AG04450 (cell line): ENCODE data around the gene KLF4. TPM values are rescaled to one million over a fixed set of nuclear protein-coding genes. Genes with fewer than 3 reads are reported as not detected.

Source experiments
- CTCF ChIA-PET: fragments of 300-600, 350-600 bp; formaldehyde crosslinking; extraction: SDS; loops from one replicate; lab custom pipeline; 2022; ENCODE audit warnings: antibody characterized with exemption, inconsistent platforms; lab: Charles Lee
- POLR2A ChIA-PET: fragments of 350-600 bp; formaldehyde crosslinking; extraction: SDS; loops from one replicate; lab custom pipeline; 2021; ENCODE audit warnings: antibody characterized with exemption, inconsistent platforms; lab: Yijun Ruan, JAX
- DNase-seq: peaks from one replicate; pipeline ENCODE4 v3.0.0-alpha.2; 2011; ENCODE audit warnings: low read depth, low spot score
- H3K27ac ChIP-seq: one replicate; pipeline ENCODE4 v1.5.1; 2012; ENCODE audit warnings: low read depth, low read length, control low read depth
- H3K27me3 ChIP-seq: one replicate; pipeline ENCODE4 v1.6.0; 2012; ENCODE audit warnings: low read length; ENCODE audit not compliant: control insufficient read depth, insufficient read depth
- H3K4me3 ChIP-seq: 2 replicates; pipeline ENCODE4 v1.5.1; 2011; ENCODE audit warnings: mild to moderate bottlenecking, low read depth, low read length, control low read depth
- H3K9me3 ChIP-seq: 2 replicates; pipeline ENCODE4 v1.5.1; 2012; ENCODE audit warnings: low read length; ENCODE audit not compliant: control insufficient read depth, insufficient read depth
- polyA plus RNA-seq: library from polyadenylated mRNA; depleted of rRNA; stranded (reverse); fragments of >200 nt; gene quantifications from 2 replicates; pipeline ENCODE4 v1.2.3, GENCODE V29; 2011
- TF ChIP-seq, protein P1 (sequence below): IDR thresholded peaks from 2 replicates; pipeline ENCODE4 v1.5.1; 2011; ENCODE audit warnings: low read depth, low read length, control low read depth, inconsistent platforms

The KLF4 gene
- polyA plus RNA-seq, 1 experiment, result 3.1 TPM

DNA sequence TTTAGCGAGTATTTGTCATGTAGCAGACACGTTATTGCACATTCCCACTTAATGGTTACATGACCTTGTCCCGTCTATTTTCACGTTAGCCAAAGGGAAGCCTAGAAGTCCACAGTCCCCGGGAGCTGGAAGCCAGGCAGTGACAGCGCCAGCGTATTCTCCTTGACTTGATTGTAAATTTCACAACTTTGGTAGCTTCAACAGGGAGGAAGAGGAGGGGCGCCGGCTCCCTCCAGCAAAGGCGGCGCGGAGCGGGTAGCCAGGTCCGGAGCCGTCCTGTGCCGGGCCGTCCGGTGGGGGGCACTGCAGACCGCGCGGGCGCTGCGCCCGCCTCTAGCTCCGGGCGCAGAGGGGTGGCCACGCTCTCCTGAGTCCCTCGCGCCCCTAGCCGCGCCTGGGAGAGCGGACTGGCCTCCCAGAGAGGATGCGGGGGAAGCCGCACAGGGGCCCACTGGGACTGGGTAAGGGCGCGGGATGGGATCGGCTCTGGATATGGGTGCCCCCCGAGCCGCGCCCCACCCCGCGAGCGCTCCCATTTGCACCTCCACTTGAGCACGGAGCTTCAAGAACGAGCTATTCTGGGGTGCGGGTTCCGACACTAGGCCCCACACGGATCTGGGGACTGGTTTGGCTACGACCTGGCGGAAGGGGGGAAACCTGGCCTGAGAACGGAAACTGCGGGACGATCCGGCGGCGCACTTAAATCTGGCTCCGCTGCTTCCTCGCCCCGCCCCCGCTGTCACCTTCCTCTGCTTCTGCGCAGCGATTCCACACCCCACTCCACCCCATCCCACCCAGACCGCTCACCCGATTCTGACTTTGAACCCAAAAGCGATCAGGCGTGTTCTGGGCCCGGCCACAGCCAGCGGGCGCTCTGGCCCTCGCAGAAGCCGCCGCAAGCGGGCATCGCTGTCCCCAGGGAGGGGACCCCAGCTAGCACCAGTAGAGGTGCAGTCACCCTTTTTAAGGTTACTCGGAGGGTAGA, 23.8 kb downstream of the KLF4 start:
- Histone ChIP-seq H3K27me3 (peaks cover 7% of the 10 kb centered on the region), H3K9me3 (no peaks in the 10 kb centered on the region; the same call in 1 of the 2 replicates), H3K4me3 (peak overlapping the region; percentile 66), H3K27ac (no peak overlapping the region)
- ChIA-PET CTCF (interaction anchor here (0.6 to 1.9 kb wide), 49 partner anchors 8 to 1449 kb away, joined by 3 to 60 read pairs (median 4); no protein-coding TSS in a partner anchor), POLR2A (no interaction called here)
- DNase-seq, result no peak
- TF ChIP-seq, protein P1, sequence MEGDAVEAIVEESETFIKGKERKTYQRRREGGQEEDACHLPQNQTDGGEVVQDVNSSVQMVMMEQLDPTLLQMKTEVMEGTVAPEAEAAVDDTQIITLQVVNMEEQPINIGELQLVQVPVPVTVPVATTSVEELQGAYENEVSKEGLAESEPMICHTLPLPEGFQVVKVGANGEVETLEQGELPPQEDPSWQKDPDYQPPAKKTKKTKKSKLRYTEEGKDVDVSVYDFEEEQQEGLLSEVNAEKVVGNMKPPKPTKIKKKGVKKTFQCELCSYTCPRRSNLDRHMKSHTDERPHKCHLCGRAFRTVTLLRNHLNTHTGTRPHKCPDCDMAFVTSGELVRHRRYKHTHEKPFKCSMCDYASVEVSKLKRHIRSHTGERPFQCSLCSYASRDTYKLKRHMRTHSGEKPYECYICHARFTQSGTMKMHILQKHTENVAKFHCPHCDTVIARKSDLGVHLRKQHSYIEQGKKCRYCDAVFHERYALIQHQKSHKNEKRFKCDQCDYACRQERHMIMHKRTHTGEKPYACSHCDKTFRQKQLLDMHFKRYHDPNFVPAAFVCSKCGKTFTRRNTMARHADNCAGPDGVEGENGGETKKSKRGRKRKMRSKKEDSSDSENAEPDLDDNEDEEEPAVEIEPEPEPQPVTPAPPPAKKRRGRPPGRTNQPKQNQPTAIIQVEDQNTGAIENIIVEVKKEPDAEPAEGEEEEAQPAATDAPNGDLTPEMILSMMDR, result peak; percentile 73

DNA sequence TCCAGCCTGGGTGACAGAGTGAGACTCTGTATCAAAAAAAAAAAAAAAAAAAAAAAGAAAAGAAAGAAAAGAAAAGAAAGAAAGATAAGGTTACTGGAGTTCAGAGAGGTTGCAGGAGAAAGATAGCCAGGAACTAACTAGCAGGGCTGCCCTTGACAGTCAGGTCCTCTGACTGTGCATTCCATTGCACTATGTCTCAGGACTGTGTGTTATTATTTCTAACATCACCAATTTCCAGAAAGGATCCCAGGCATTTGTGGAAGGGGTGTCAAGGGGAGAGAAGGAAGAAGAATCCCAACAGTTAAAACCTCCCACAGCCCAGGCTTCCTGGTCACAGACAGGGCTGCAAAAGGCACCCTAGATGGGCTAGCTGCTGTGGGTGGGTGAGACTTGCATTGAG, 25.1 kb downstream of the KLF4 start:
- TF ChIP-seq, protein P1, result no peak
- Histone ChIP-seq H3K4me3 (no peak overlapping the region), H3K9me3 (no peaks in the 10 kb centered on the region; the same call in 1 of the 2 replicates), H3K27ac (no peak overlapping the region), H3K27me3 (peaks cover 11% of the 10 kb centered on the region)
- CTCF ChIA-PET, result interaction anchor here (0.6 to 1.9 kb wide), 9 partner anchors 9 to 1297 kb away, joined by 3 to 12 read pairs (median 3); no protein-coding TSS in a partner anchor
- DNase-seq, result no peak
- POLR2A ChIA-PET, result no interaction called here

DNA sequence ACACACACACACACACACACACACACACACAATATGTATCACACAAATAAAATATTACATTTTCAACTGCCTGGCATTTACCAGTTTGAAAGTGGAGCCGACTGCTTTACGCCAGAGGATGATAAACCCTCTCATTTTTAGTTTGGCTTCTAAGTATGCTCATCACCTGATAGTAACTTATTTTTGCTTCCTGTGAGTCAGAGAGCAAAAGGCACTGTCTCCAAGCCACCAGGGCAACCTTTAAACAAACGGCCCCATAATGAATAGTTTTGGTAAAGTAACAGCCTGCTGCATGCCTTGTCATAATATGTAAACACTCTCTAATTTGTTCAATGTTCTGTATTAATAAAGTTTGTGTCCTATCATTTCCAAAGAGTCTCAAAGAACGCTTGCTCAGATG, 26.9 kb downstream of the KLF4 start:
- H3K27ac ChIP-seq, result no peak overlapping the region
- H3K4me3 ChIP-seq, result no peak overlapping the region
- DNase-seq, result no peak
- no peaks in the 10 kb centered on the region; the same call in 1 of the 2 replicates for H3K9me3 ChIP-seq
- TF ChIP-seq, protein P1, result no peak
- ChIA-PET CTCF (no interaction called here), POLR2A (no interaction called here)
- H3K27me3 ChIP-seq, result peaks cover 10% of the 10 kb centered on the region

DNA sequence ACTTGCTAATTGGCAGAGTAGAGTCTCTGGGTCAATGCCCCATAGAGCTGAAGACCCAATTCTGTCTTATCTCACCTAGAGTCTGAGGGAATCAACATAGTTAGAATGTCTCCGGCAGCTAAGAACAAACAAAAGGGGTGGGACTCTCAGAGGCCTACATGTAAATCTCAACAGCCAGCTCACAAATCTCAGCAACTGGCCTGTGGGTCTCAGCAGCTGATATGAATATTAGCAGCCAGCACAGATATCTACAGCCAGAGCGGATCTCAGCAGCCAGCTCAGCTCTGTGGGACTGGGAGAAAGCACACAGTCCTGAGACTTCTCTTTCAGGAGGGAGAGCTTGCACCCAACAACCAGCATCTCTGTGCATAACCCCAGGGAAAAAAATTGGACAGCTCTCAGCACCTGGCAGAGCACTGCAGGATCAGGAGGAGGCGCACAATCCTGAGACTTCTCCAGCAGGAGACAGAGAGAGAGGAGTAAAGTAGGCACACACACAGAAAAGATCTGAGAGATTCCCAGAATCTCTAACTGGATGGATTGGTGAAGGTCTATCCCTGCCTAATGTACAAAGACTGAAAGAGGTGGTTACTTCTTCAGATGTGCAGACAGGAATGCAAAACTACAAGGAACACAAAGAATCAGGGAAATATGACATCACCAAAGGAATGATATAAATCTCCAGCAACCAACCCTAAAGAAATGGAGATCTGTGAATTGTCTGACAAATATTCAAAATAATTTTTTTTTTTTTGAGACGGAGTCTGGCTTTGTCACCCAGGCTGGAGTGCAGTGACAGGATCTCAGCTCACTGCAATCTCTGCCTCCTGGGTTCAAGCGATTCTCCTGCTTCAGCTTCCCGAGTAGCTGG, 29.2 kb downstream of the KLF4 start:
- peaks cover 8% of the 10 kb centered on the region for H3K27me3 ChIP-seq
- H3K4me3 ChIP-seq, result no peak overlapping the region
- ChIA-PET CTCF (interaction anchor here (0.7 to 2.1 kb wide), 4 partner anchors 24 to 1299 kb away, joined by 3 to 10 read pairs (median 6); no protein-coding TSS in a partner anchor), POLR2A (no interaction called here)
- no peaks in the 10 kb centered on the region for H3K9me3 ChIP-seq
- no peak for DNase-seq
- TF ChIP-seq, protein P1, result no peak
- H3K27ac ChIP-seq, result no peak overlapping the region
